Ovary (tissue), 3 donors: ENCODE results near the gene HEXD.

Experiments used
- EP300 ChIP-seq: sonication (generic); formaldehyde crosslinking; IDR thresholded peaks from one replicate; pipeline ENCODE4 v1.6.1; 2017; ENCODE audit warnings: antibody characterized with exemption
- POLR2A ChIP-seq: fragments of 450-650 bp; IDR thresholded peaks from one replicate; pipeline ENCODE4 v1.6.1; 2017; ENCODE audit warnings: antibody characterized with exemption, mild to moderate bottlenecking, moderate library complexity
- TF ChIP-seq, protein P1 (sequence below), 3 donors: fragments of 450-650 bp in 2 of 3; fragments of 200-600 bp in 1 of 3; IDR thresholded peaks; one replicate each; pipeline versions ENCODE4 v1.5.1 to v1.8.0; 2016 to 2022; ENCODE audit warnings: antibody characterized with exemption in 3 of 3, mild to moderate bottlenecking in 1 of 3
- donor health status: DM: no; HTN: no; CAD: no.

- TF ChIP-seq EP300, result no peak
- TF ChIP-seq, protein P1, sequence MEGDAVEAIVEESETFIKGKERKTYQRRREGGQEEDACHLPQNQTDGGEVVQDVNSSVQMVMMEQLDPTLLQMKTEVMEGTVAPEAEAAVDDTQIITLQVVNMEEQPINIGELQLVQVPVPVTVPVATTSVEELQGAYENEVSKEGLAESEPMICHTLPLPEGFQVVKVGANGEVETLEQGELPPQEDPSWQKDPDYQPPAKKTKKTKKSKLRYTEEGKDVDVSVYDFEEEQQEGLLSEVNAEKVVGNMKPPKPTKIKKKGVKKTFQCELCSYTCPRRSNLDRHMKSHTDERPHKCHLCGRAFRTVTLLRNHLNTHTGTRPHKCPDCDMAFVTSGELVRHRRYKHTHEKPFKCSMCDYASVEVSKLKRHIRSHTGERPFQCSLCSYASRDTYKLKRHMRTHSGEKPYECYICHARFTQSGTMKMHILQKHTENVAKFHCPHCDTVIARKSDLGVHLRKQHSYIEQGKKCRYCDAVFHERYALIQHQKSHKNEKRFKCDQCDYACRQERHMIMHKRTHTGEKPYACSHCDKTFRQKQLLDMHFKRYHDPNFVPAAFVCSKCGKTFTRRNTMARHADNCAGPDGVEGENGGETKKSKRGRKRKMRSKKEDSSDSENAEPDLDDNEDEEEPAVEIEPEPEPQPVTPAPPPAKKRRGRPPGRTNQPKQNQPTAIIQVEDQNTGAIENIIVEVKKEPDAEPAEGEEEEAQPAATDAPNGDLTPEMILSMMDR (IDR thresholded peaks at IDR 0.05), result no peak
- TF ChIP-seq POLR2A, result no peak
Observed at GRCh38 chr17:82474223-82475010, 56.3 kb downstream of the HEXD start.
